HFF-Myc (cell line): Measurements from ENCODE around the gene FBN2.

Source experiments
- DNase-seq: peaks from one replicate; pipeline ENCODE4 v3.0.0-alpha.2; 2011; ENCODE audit warnings: low read depth; ENCODE audit errors: extremely low read depth
- H3K4me3 ChIP-seq: replicated peaks from 2 replicates; pipeline ENCODE4 v1.5.1; 2011; ENCODE audit warnings: low read depth, mild to moderate bottlenecking, control low read depth, low read length
- CTCF ChIP-seq: IDR thresholded peaks from 2 replicates; pipeline ENCODE4 v1.5.1; 2012; ENCODE audit warnings: mild to moderate bottlenecking, low read depth, low read length, control low read depth; ENCODE audit errors: missing control alignments

FBN2 gene

GRCh38 chr5:128346038-128346437, 192.0 kb downstream of the FBN2 start:
- no peak overlapping the region for H3K4me3 ChIP-seq
- no peak for DNase-seq
- no peak for TF ChIP-seq CTCF

- no peak for DNase-seq
- no peak for TF ChIP-seq CTCF
- H3K4me3 ChIP-seq: no peak overlapping the region
These were observed 192.8 kb downstream of the FBN2 start for GRCh38 chr5:128345247-128345646.

- no peak for TF ChIP-seq CTCF
- no peak overlapping the region for H3K4me3 ChIP-seq
- DNase-seq: no peak
These were observed 194.9 kb downstream of the FBN2 start for GRCh38 chr5:128343168-128343567.

GRCh38 chr5:128341056-128341455, 197.0 kb downstream of the FBN2 start:
- DNase-seq: no peak
- H3K4me3 ChIP-seq: no peak overlapping the region
- no peak for TF ChIP-seq CTCF

GRCh38 chr5:128340648-128341047, 197.4 kb downstream of the FBN2 start:
- TF ChIP-seq CTCF: no peak
- no peak overlapping the region for H3K4me3 ChIP-seq
- DNase-seq: no peak

- no peak overlapping the region for H3K4me3 ChIP-seq
- no peak for DNase-seq
- TF ChIP-seq CTCF: no peak
These were observed 198.5 kb downstream of the FBN2 start for GRCh38 chr5:128339585-128339984.

- no peak overlapping the region for H3K4me3 ChIP-seq
- no peak for DNase-seq
- no peak for TF ChIP-seq CTCF
These were observed 199.4 kb downstream of the FBN2 start for GRCh38 chr5:128338649-128339048.
